B cell (primary cell): ENCODE measurements around the gene OR5AU1. TPM values are rescaled to one million over a fixed set of nuclear protein-coding genes. Genes with fewer than 3 reads are reported as not detected.
"Not testable (repeated sequence)": the region's sequence is repeated elsewhere in the genome, so short reads cannot be mapped to it uniquely, and the experiment has no call there.

Source experiments
- ATAC-seq: fragments of 200-7000 bp; cut with Tn5 transposase; one replicate; pipeline ENCODE4 v1.10.0; 2021; ENCODE audit warnings: low read depth, mild to moderate bottlenecking, moderate number of reproducible peaks, moderate library complexity
- CTCF ChIA-PET: fragments of 350-600 bp; sonication (Branson Sonifier 250); formaldehyde crosslinking; loops from one replicate; lab custom pipeline; 2021; ENCODE audit warnings: antibody characterized with exemption, inconsistent platforms; lab: Charles Lee
- POLR2A ChIA-PET: fragments of 350-600 bp; sonication (Branson Sonifier 250); formaldehyde crosslinking; loops from one replicate; lab custom pipeline; 2021; ENCODE audit warnings: antibody characterized with exemption; lab: Charles Lee
- DNase-seq: peaks from one replicate; pipeline ENCODE4 v3.0.0; 2013
- H2AFZ ChIP-seq: 2 replicates; pipeline ENCODE4 v1.6.1; 2012; ENCODE audit warnings: mild to moderate bottlenecking, low read depth, low read length; ENCODE audit not compliant: insufficient read depth, poor library complexity, severe bottlenecking
- H3K27ac ChIP-seq, 2 donors: 1 replicate in 1 of 2; 2 replicates in 1 of 2; pipeline ENCODE4 v1.5.1; 2012 to 2013; ENCODE audit warnings: low read length in 2 of 2, mild to moderate bottlenecking in 2 of 2, moderate library complexity in 1 of 2
- H3K27me3 ChIP-seq, 4 experiments: fragments of 200-600 bp in 1 of 4; sonication (generic) in 1 of 4; replicated peaks in 1 of 4; 1 replicate in 2 of 4; 2 replicates in 2 of 4; pipeline versions ENCODE4 v1.6.1 to v1.7.0; 2013 to 2016; ENCODE audit warnings: low read length in 3 of 4, mild to moderate bottlenecking in 2 of 4, mixed read lengths in 1 of 4, moderate library complexity in 1 of 4; ENCODE audit not compliant: insufficient read depth in 4 of 4, control insufficient read depth in 3 of 4; ENCODE audit errors: control extremely low read depth in 1 of 4
- H3K36me3 ChIP-seq, 2 experiments: replicated peaks in 1 of 2; 1 replicate in 1 of 2; 2 replicates in 1 of 2; pipeline versions ENCODE4 v1.6.1 to v1.7.1; 2013; ENCODE audit warnings: low read length in 1 of 2; ENCODE audit not compliant: insufficient read depth in 2 of 2, control insufficient read depth in 1 of 2; ENCODE audit errors: control extremely low read depth in 1 of 2, extremely low read depth in 1 of 2
- H3K4me1 ChIP-seq, 2 donors: fragments of 200-600 bp in 1 of 2; sonication (generic) in 1 of 2; 1 replicate in 1 of 2; 2 replicates in 1 of 2; pipeline versions ENCODE4 v1.5.1 to v1.6.1; 2013 to 2017; ENCODE audit warnings: low read length in 2 of 2; ENCODE audit not compliant: control insufficient read depth in 2 of 2, insufficient read depth in 2 of 2
- H3K4me2 ChIP-seq: replicated peaks from 2 replicates; pipeline ENCODE3; 2012; ENCODE audit warnings: mild to moderate bottlenecking, low read depth, low read length; ENCODE audit not compliant: poor library complexity, severe bottlenecking
- H3K4me3 ChIP-seq, 5 experiments: fragments of 200-600 bp in 1 of 5; sonication (generic) in 1 of 5; 1 replicate in 3 of 5; 2 replicates in 2 of 5; pipeline versions ENCODE4 v1.5.1 to v1.7.0; 2011 to 2016; ENCODE audit warnings: low read length in 4 of 5, mild to moderate bottlenecking in 4 of 5, low read depth in 2 of 5, control low read depth in 1 of 5, moderate library complexity in 1 of 5; ENCODE audit not compliant: insufficient read depth in 1 of 5; ENCODE audit errors: control extremely low read depth in 1 of 5, extremely low read depth in 1 of 5
- H3K79me2 ChIP-seq: fragments of 200-600 bp; sonication (generic); one replicate; pipeline ENCODE4 v1.6.0; 2016; ENCODE audit warnings: low read length; ENCODE audit not compliant: control insufficient read depth, insufficient read depth
- H3K9ac ChIP-seq: fragments of 200-600 bp; sonication (generic); 2 replicates; pipeline ENCODE4 v1.6.1; 2017; ENCODE audit warnings: mild to moderate bottlenecking, low read length, moderate library complexity
- H3K9me3 ChIP-seq, 3 donors: one replicate each; pipeline versions ENCODE4 v1.6.1 to v1.7.1; 2013; ENCODE audit warnings: low read length in 2 of 3; ENCODE audit not compliant: control insufficient read depth in 2 of 3, insufficient read depth in 1 of 3; ENCODE audit errors: control extremely low read depth in 1 of 3
- H4K20me1 ChIP-seq: 2 replicates; pipeline ENCODE4 v1.6.0; 2012; ENCODE audit warnings: mild to moderate bottlenecking, low read length; ENCODE audit not compliant: insufficient read depth, control insufficient read depth, poor library complexity, severe bottlenecking
- H3K27ac Mint-ChIP-seq: one replicate; pipeline ENCODE4 v1.8.0; 2021; ENCODE audit warnings: mixed read lengths
- H3K27me3 Mint-ChIP-seq: one replicate; pipeline ENCODE4 v1.8.0; 2021; ENCODE audit warnings: mixed read lengths
- H3K4me1 Mint-ChIP-seq: one replicate; pipeline ENCODE4 v1.8.0; 2021; ENCODE audit warnings: mixed read lengths
- H3K4me3 Mint-ChIP-seq: one replicate; pipeline ENCODE4 v1.8.0; 2021; ENCODE audit warnings: mixed read lengths
- H3K9me3 Mint-ChIP-seq: one replicate; pipeline ENCODE4 v1.8.0; 2022; ENCODE audit warnings: mixed read lengths; ENCODE audit not compliant: insufficient read depth
- EZH2 ChIP-seq: IDR thresholded peaks from 2 replicates; pipeline ENCODE4 v1.6.1; 2012; ENCODE audit warnings: borderline replicate concordance, low read depth, mild to moderate bottlenecking, moderate library complexity, low read length; ENCODE audit not compliant: insufficient read depth, poor library complexity, severe bottlenecking
- WGBS: methylation state at CpG from one replicate; pipeline ENCODE4 v1.1.5; 2013; ENCODE audit warnings: missing lambda C conversion rate; ENCODE audit not compliant: insufficient coverage; 5-methylcytosine and 5-hydroxymethylcytosine counted together
- intact Hi-C: fragments of 100-400 bp; cut with micrococcal nuclease; formaldehyde crosslinking; loops from one replicate; pipeline ENCODE4 v1.10.0; 2022
- polyA plus RNA-seq: library from polyadenylated mRNA; depleted of rRNA; stranded (reverse); fragments of >200 nt; gene quantifications from 2 replicates; pipeline ENCODE4 v1.2.3, GENCODE V29; 2012
- total RNA-seq, 2 donors: library from RNA; stranded (reverse); fragments of 120-200 nt in 1 of 2; gene quantifications; 1 replicate in 1 of 2; 2 replicates in 1 of 2; pipeline versions ENCODE4 v1.2.3 to v1.2.4, GENCODE V29; 2013 to 2022
- TF ChIP-seq, protein P1 (sequence below): fragments of 200-600 bp; IDR thresholded peaks from one replicate; pipeline ENCODE4 v1.8.0; 2022; ENCODE audit warnings: antibody characterized with exemption, mild to moderate bottlenecking

OR5AU1 gene
- total and polyA plus RNA-seq, 2 donors (not counting 1 experiment from before 2014, with no cell fraction given): not detected

- TF ChIP-seq EZH2: no peak
- TF ChIP-seq, protein P1, sequence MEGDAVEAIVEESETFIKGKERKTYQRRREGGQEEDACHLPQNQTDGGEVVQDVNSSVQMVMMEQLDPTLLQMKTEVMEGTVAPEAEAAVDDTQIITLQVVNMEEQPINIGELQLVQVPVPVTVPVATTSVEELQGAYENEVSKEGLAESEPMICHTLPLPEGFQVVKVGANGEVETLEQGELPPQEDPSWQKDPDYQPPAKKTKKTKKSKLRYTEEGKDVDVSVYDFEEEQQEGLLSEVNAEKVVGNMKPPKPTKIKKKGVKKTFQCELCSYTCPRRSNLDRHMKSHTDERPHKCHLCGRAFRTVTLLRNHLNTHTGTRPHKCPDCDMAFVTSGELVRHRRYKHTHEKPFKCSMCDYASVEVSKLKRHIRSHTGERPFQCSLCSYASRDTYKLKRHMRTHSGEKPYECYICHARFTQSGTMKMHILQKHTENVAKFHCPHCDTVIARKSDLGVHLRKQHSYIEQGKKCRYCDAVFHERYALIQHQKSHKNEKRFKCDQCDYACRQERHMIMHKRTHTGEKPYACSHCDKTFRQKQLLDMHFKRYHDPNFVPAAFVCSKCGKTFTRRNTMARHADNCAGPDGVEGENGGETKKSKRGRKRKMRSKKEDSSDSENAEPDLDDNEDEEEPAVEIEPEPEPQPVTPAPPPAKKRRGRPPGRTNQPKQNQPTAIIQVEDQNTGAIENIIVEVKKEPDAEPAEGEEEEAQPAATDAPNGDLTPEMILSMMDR: no peak
- POLR2A ChIA-PET: no interaction called here
- H4K20me1 ChIP-seq: no peaks in the 10 kb centered on the region
- no peaks in the 10 kb centered on the region for H3K36me3 ChIP-seq
- no peak overlapping the region for H3K4me2 ChIP-seq
- ATAC-seq: no peak
- 98% methylated on average over 4 of the region's 5 CpGs for WGBS
- H2AFZ ChIP-seq: no peak overlapping the region
- no peak overlapping the region for H3K9ac ChIP-seq
- no peak overlapping the region for H3K4me3 ChIP-seq
- Mint-ChIP-seq H3K4me1 (no peaks in the 10 kb centered on the region), H3K9me3 (no peaks in the 10 kb centered on the region), H3K27me3 (peaks cover 38% of the 10 kb centered on the region), H3K4me3 (no peak overlapping the region), H3K27ac (no peak overlapping the region)
- no peaks in the 10 kb centered on the region for H3K79me2 ChIP-seq
- H3K9me3 ChIP-seq: no peaks in the 10 kb centered on the region
- CTCF ChIA-PET: no interaction called here
- no peaks in the 10 kb centered on the region for H3K4me1 ChIP-seq
- intact Hi-C loops: no loop called here
- no peak for DNase-seq
- H3K27ac ChIP-seq: no peak overlapping the region
- H3K27me3 ChIP-seq: peaks cover 0 to 9% (median 2%) of the 10 kb centered on the region in 4 experiments
These were observed 6.2 kb upstream of the OR5AU1 start for GRCh38 chr14:21162081-21162480.

DNA sequence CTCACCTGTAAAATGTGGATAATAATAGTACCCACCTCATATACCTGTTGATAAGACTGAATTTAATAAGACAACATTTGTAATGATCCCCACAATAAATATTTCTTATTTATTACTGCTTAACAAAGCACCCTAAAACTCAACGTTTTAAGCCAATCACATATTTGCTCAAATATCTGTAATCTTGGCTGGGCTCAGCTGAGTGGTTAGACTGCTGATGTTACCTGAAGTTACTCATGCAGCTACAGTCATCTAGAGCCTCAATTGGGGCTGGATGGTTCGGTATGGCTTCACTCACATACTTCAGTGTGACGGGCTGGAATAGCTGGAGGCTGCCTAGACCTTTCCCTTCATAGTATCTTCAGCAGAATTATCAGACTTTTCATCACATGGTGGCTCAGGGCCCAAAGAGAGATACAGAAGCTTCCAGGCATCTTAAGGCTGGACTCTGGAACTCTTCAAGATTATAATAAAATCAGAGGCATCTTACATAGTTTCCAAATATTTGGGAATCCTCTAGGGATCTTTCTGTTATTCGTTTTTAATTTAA lies 4.3 kb upstream of the OR5AU1 start:
- H3K9ac ChIP-seq: no peak overlapping the region
- ChIA-PET CTCF (no interaction called here), POLR2A (no interaction called here)
- no peak for ATAC-seq
- intact Hi-C loops: no loop called here
- H4K20me1 ChIP-seq: no peaks in the 10 kb centered on the region
- 100% methylated on average over 2 of the region's 4 CpGs for WGBS
- H3K27me3 ChIP-seq: peaks cover 0 to 14% (median 2%) of the 10 kb centered on the region in 4 experiments
- H3K9me3 ChIP-seq: no peaks in the 10 kb centered on the region
- no peak overlapping the region for H3K27ac ChIP-seq
- no peak for DNase-seq
- Mint-ChIP-seq H3K4me3 (no peak overlapping the region), H3K27me3 (peaks cover 40% of the 10 kb centered on the region), H3K9me3 (no peaks in the 10 kb centered on the region), H3K4me1 (no peaks in the 10 kb centered on the region), H3K27ac (no peak overlapping the region)
- H2AFZ ChIP-seq: no peak overlapping the region
- no peaks in the 10 kb centered on the region for H3K79me2 ChIP-seq
- no peak overlapping the region for H3K4me2 ChIP-seq
- H3K36me3 ChIP-seq: no peaks in the 10 kb centered on the region
- no peak for TF ChIP-seq EZH2
- TF ChIP-seq, protein P1: no peak
- H3K4me3 ChIP-seq: no peak overlapping the region
- H3K4me1 ChIP-seq: no peaks in the 10 kb centered on the region

DNA sequence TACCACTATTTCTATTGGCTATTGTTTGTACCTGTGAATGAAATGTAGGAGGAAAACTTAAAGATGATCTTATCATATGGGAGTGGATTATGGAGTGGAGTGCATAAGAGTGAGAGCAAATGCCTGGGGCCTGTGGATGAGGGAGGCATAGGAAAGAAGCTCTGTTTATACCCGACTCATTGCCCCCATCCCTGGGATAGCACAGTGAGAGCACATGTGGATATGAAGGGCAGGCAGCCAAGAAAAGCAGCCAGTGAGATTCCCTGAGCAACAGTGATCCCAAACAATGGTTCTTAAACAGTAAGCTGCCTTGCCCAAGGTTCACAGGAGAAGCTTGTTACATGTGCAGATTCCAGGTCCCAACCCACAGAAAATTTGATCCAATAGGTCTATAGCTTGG lies 2.3 kb upstream of the OR5AU1 start:
- H3K27ac ChIP-seq, H2AFZ ChIP-seq, CTCF ChIA-PET, H3K9me3 ChIP-seq, H3K9me3 Mint-ChIP-seq, ATAC-seq, POLR2A ChIA-PET, H3K27ac Mint-ChIP-seq, H4K20me1 ChIP-seq, H3K4me3 Mint-ChIP-seq, H3K4me3 ChIP-seq, H3K79me2 ChIP-seq, H3K36me3 ChIP-seq, H3K4me1 Mint-ChIP-seq, H3K4me1 ChIP-seq, intact Hi-C loops, H3K4me2 ChIP-seq, H3K9ac ChIP-seq, DNase-seq: not testable (repeated sequence)
- no CpG with 5 or more reads among the region's 1 CpG for WGBS
- H3K27me3 ChIP-seq: peaks cover 0 to 15% (median 2%) of the 10 kb centered on the region in 4 experiments
- H3K27me3 Mint-ChIP-seq: peaks cover 47% of the 10 kb centered on the region
